ENCODE results near the gene GRID2IP.
"Not testable (repeated sequence)": the region's sequence is repeated elsewhere in the genome, so short reads cannot be mapped to it uniquely, and the experiment has no call there.

DNA sequence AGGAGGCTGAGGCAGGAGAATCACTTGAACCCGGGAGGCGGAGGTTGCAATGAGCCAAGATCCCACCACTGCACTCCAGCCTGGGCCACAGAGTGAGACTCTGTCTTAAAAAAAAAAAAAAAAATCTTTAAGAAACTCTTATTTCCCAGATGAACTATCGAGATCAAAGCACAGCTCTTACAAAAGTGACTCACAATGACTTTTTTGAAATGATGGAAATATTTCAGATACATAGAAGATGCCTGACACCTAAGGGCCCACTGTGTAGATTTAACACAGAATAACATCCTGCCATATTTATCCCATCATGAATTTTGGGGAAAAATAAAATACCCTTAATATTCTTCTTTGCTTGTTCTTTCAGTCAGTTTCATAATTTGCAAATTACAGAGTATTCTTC, 92.6 kb downstream of the GRID2IP start:
- not testable (repeated sequence) for TF ChIP-seq STAT3 (IDR thresholded peaks at IDR 0.05; ENCODE audit: low read depth, low read length); CTCF (IDR thresholded peaks at IDR 0.05 in 2 of 3, conservative IDR thresholded peaks at IDR 0.05 in 1 of 3; ENCODE audit: control insufficient read depth in 2 of 3, extremely low read depth in 1 of 3, insufficient read depth in 1 of 3, low read depth in 3 of 3, low read length in 3 of 3)

Measured in GM12878 (cell line).